ENCODE data around the gene NLRX1.
"Not testable (repeated sequence)": the region's sequence is repeated elsewhere in the genome, so short reads cannot be mapped to it uniquely, and the experiment has no call there.

NLRX1 gene

GRCh38 chr11:119155733-119156492 lies 12.6 kb upstream of the NLRX1 start:
- no peak for DNase-seq

GRCh38 chr11:119156496-119156895 lies 12.0 kb upstream of the NLRX1 start:
- DNase-seq = no peak

GRCh38 chr11:119157063-119157462 lies 11.5 kb upstream of the NLRX1 start:
- DNase-seq = no peak

- DNase-seq = no peak
These were observed 10.1 kb upstream of the NLRX1 start for GRCh38 chr11:119158467-119158866.

GRCh38 chr11:119160151-119160550 lies 8.4 kb upstream of the NLRX1 start:
- DNase-seq = no peak

- DNase-seq = no peak
These were observed 6.7 kb upstream of the NLRX1 start for GRCh38 chr11:119161871-119162270.

GRCh38 chr11:119166368-119167076 lies 2.0 kb upstream of the NLRX1 start:
- DNase-seq = no peak

- not testable (repeated sequence) for DNase-seq
These were observed 1.5 kb upstream of the NLRX1 start for GRCh38 chr11:119167077-119167458.

GRCh38 chr11:119167933-119168332 lies 592 bp upstream of the NLRX1 start:
- no peak for DNase-seq

GRCh38 chr11:119169282-119169719 lies 776 bp downstream of the NLRX1 start:
- DNase-seq = peak; percentile 52 to 60

GRCh38 chr11:119172513-119172912 lies 4.0 kb downstream of the NLRX1 start:
- DNase-seq = no peak

GRCh38 chr11:119173453-119173852 lies 4.9 kb downstream of the NLRX1 start:
- no peak for DNase-seq

- DNase-seq = no peak
These were observed 7.1 kb downstream of the NLRX1 start for GRCh38 chr11:119175493-119176077.

GRCh38 chr11:119178166-119178680 lies 9.7 kb downstream of the NLRX1 start:
- no peak for DNase-seq

- no peak for DNase-seq
These were observed 10.8 kb downstream of the NLRX1 start for GRCh38 chr11:119179342-119179741.

GRCh38 chr11:119179983-119180382 lies 11.5 kb downstream of the NLRX1 start:
- DNase-seq = no peak

- DNase-seq = no peak
These were observed 12.5 kb downstream of the NLRX1 start for GRCh38 chr11:119180729-119181676.

GRCh38 chr11:119181677-119182412 lies 13.3 kb downstream of the NLRX1 start:
- no peak for DNase-seq

GRCh38 chr11:119184399-119184798 lies 15.9 kb downstream of the NLRX1 start:
- DNase-seq = peak in 1 of 2 experiments; percentile 10

GRCh38 chr11:119185981-119186634 lies 17.6 kb downstream of the NLRX1 start:
- DNase-seq = no peak
